ENCODE results near the gene TBXAS1.

DNA sequence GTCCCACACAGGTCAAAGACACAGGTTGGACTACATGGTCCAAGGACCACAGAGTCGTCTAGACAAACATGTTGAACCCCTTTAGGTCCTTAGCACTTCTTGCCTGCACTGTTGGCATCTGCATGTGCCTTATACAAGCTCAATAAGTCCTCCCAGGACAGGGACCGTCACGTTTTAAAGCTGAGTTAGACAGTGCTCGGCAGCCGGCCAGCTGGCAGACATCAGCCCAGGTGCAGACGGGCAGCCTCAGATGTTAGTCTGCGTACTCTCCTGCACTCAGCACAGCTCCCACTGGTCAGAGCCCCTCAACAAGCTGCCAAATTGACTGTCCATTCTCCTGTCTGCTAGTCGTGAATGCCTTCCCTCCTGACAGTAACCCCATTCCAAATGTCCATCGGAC, 198.8 kb downstream of the TBXAS1 start:
- TF ChIP-seq EZH2 (IDR thresholded peaks at IDR 0.05; ENCODE audit: borderline replicate concordance, insufficient read depth, low read length, poor library complexity, severe bottlenecking) (no peak), POLR2AphosphoS5 (IDR thresholded peaks at IDR 0.05) (no peak), RAD21 (conservative IDR thresholded peaks at IDR 0.05) (no peak), MXI1 (conservative IDR thresholded peaks at IDR 0.05; ENCODE audit: poor library complexity, severe bottlenecking) (no peak), EP300 (conservative IDR thresholded peaks at IDR 0.05; ENCODE audit: poor library complexity, severe bottlenecking) (no peak)
- TF ChIP-seq, protein P1, sequence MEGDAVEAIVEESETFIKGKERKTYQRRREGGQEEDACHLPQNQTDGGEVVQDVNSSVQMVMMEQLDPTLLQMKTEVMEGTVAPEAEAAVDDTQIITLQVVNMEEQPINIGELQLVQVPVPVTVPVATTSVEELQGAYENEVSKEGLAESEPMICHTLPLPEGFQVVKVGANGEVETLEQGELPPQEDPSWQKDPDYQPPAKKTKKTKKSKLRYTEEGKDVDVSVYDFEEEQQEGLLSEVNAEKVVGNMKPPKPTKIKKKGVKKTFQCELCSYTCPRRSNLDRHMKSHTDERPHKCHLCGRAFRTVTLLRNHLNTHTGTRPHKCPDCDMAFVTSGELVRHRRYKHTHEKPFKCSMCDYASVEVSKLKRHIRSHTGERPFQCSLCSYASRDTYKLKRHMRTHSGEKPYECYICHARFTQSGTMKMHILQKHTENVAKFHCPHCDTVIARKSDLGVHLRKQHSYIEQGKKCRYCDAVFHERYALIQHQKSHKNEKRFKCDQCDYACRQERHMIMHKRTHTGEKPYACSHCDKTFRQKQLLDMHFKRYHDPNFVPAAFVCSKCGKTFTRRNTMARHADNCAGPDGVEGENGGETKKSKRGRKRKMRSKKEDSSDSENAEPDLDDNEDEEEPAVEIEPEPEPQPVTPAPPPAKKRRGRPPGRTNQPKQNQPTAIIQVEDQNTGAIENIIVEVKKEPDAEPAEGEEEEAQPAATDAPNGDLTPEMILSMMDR (IDR thresholded peaks at IDR 0.05; ENCODE audit: poor library complexity, severe bottlenecking) = no peak
- TF ChIP-seq, protein P2, sequence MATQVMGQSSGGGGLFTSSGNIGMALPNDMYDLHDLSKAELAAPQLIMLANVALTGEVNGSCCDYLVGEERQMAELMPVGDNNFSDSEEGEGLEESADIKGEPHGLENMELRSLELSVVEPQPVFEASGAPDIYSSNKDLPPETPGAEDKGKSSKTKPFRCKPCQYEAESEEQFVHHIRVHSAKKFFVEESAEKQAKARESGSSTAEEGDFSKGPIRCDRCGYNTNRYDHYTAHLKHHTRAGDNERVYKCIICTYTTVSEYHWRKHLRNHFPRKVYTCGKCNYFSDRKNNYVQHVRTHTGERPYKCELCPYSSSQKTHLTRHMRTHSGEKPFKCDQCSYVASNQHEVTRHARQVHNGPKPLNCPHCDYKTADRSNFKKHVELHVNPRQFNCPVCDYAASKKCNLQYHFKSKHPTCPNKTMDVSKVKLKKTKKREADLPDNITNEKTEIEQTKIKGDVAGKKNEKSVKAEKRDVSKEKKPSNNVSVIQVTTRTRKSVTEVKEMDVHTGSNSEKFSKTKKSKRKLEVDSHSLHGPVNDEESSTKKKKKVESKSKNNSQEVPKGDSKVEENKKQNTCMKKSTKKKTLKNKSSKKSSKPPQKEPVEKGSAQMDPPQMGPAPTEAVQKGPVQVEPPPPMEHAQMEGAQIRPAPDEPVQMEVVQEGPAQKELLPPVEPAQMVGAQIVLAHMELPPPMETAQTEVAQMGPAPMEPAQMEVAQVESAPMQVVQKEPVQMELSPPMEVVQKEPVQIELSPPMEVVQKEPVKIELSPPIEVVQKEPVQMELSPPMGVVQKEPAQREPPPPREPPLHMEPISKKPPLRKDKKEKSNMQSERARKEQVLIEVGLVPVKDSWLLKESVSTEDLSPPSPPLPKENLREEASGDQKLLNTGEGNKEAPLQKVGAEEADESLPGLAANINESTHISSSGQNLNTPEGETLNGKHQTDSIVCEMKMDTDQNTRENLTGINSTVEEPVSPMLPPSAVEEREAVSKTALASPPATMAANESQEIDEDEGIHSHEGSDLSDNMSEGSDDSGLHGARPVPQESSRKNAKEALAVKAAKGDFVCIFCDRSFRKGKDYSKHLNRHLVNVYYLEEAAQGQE (IDR thresholded peaks at IDR 0.05; ENCODE audit: borderline replicate concordance) = no peak

Measured in neural cell (in vitro differentiated cells).